ENCODE measurements around the gene ORAI1.
"Not testable (repeated sequence)": the region's sequence is repeated elsewhere in the genome, so short reads cannot be mapped to it uniquely, and the experiment has no call there.

ORAI1 gene

GRCh38 chr12:121656122-121656521 is 29.8 kb downstream of the ORAI1 start:
- no CpG with 5 or more reads among the region's 2 CpGs for WGBS, 2 donors (ENCODE audit: extremely low coverage in 2 of 2, insufficient read length in 2 of 2, insufficient replicate concordance in 1 of 2)
- H3K9me3 ChIP-seq (replicated peaks in 1 of 2; ENCODE audit: control insufficient read depth in 2 of 2, insufficient read depth in 1 of 2, low read depth in 1 of 2, low read length in 2 of 2): no peaks in the 10 kb centered on the region
- H2AFZ ChIP-seq (ENCODE audit: low read length): no peak overlapping the region
- no peak overlapping the region for H2BK12ac ChIP-seq (ENCODE audit: low read length)
- H4K91ac ChIP-seq (ENCODE audit: low read depth, low read length, poor library complexity): no peak overlapping the region
- no peak overlapping the region for H3K27ac ChIP-seq (replicated peaks; ENCODE audit: low read length)
- no peak overlapping the region for H3K18ac ChIP-seq (ENCODE audit: low read length)
- H2BK15ac ChIP-seq (ENCODE audit: low read length): no peak overlapping the region
- H2AK5ac ChIP-seq (ENCODE audit: low read depth, low read length): no peak overlapping the region
- H3K36me3 ChIP-seq (replicated peaks in 1 of 2; ENCODE audit: control insufficient read depth in 2 of 2, insufficient read depth in 2 of 2, low read length in 2 of 2): no peaks in the 10 kb centered on the region
- no peak overlapping the region for H3K4me3 ChIP-seq (ENCODE audit: low read length in 2 of 2)
- no peak overlapping the region for H2BK5ac ChIP-seq (ENCODE audit: low read length)
- no peak overlapping the region for H2BK120ac ChIP-seq (ENCODE audit: low read depth, low read length)
- H3K4ac ChIP-seq (ENCODE audit: low read length): no peak overlapping the region
- H3K4me2 ChIP-seq (ENCODE audit: insufficient read depth, low read length, poor library complexity, severe bottlenecking): no peak overlapping the region
- H3K79me1 ChIP-seq (ENCODE audit: low read depth, low read length): no peaks in the 10 kb centered on the region
- no peaks in the 10 kb centered on the region for H3K27me3 ChIP-seq (ENCODE audit: control insufficient read depth in 3 of 3, insufficient read depth in 3 of 3, low read depth in 1 of 3, low read length in 3 of 3)
- no peak for DNase-seq (ENCODE audit: low spot score)
- H3K4me1 ChIP-seq (ENCODE audit: control insufficient read depth in 2 of 2, insufficient read depth in 1 of 2, low read depth in 1 of 2, low read length in 2 of 2): peaks cover 9 to 10% of the 10 kb centered on the region in 2 donors
- H3K14ac ChIP-seq (ENCODE audit: low read length): no peak overlapping the region
- H4K8ac ChIP-seq (ENCODE audit: low read depth, low read length): no peak overlapping the region
- H3K23ac ChIP-seq (ENCODE audit: low read depth, low read length, poor library complexity): no peak overlapping the region
- H3K9ac ChIP-seq (ENCODE audit: low read depth, low read length, poor library complexity): no peak overlapping the region

- Histone ChIP-seq H3K9ac (ENCODE audit: low read depth, low read length, poor library complexity) (no peak overlapping the region), H3K27me3 (ENCODE audit: control insufficient read depth in 3 of 3, insufficient read depth in 3 of 3, low read depth in 1 of 3, low read length in 3 of 3) (no peaks in the 10 kb centered on the region), H2AK5ac (ENCODE audit: low read depth, low read length) (no peak overlapping the region), H3K23ac (ENCODE audit: low read depth, low read length, poor library complexity) (no peak overlapping the region), H3K4me1 (ENCODE audit: control insufficient read depth in 2 of 2, insufficient read depth in 1 of 2, low read depth in 1 of 2, low read length in 2 of 2) (peaks cover 9 to 10% of the 10 kb centered on the region in 2 donors), H3K4ac (ENCODE audit: low read length) (no peak overlapping the region), H3K4me2 (ENCODE audit: insufficient read depth, low read length, poor library complexity, severe bottlenecking) (no peak overlapping the region), H3K9me3 (replicated peaks in 1 of 2; ENCODE audit: control insufficient read depth in 2 of 2, insufficient read depth in 1 of 2, low read depth in 1 of 2, low read length in 2 of 2) (no peaks in the 10 kb centered on the region), H2BK5ac (ENCODE audit: low read length) (no peak overlapping the region), H4K91ac (ENCODE audit: low read depth, low read length, poor library complexity) (no peak overlapping the region), H3K18ac (ENCODE audit: low read length) (no peak overlapping the region), H2BK15ac (ENCODE audit: low read length) (no peak overlapping the region), H3K14ac (ENCODE audit: low read length) (no peak overlapping the region), H3K4me3 (ENCODE audit: low read length in 2 of 2) (no peak overlapping the region), H3K36me3 (replicated peaks in 1 of 2; ENCODE audit: control insufficient read depth in 2 of 2, insufficient read depth in 2 of 2, low read length in 2 of 2) (no peaks in the 10 kb centered on the region), H2BK12ac (ENCODE audit: low read length) (no peak overlapping the region), H3K79me1 (ENCODE audit: low read depth, low read length) (no peaks in the 10 kb centered on the region), H2AFZ (ENCODE audit: low read length) (peak overlapping the region; percentile 9), H4K8ac (ENCODE audit: low read depth, low read length) (no peak overlapping the region), H3K27ac (replicated peaks; ENCODE audit: low read length) (no peak overlapping the region), H2BK120ac (ENCODE audit: low read depth, low read length) (no peak overlapping the region)
- no peak for DNase-seq (ENCODE audit: low spot score)
- WGBS, 2 donors (ENCODE audit: extremely low coverage in 2 of 2, insufficient read length in 2 of 2, insufficient replicate concordance in 1 of 2): no CpG with 5 or more reads among the region's 18 CpGs
Observed at GRCh38 chr12:121657305-121658008, 31.1 kb downstream of the ORAI1 start.

- H3K36me3 ChIP-seq (replicated peaks in 1 of 2; ENCODE audit: control insufficient read depth in 2 of 2, insufficient read depth in 2 of 2, low read length in 2 of 2); H3K27ac ChIP-seq (replicated peaks; ENCODE audit: low read length); H4K8ac ChIP-seq (ENCODE audit: low read depth, low read length); H2BK120ac ChIP-seq (ENCODE audit: low read depth, low read length); H3K79me1 ChIP-seq (ENCODE audit: low read depth, low read length); H3K23ac ChIP-seq (ENCODE audit: low read depth, low read length, poor library complexity); H3K27me3 ChIP-seq (ENCODE audit: control insufficient read depth in 3 of 3, insufficient read depth in 3 of 3, low read depth in 1 of 3, low read length in 3 of 3); H4K91ac ChIP-seq (ENCODE audit: low read depth, low read length, poor library complexity); H2BK15ac ChIP-seq (ENCODE audit: low read length); H2AFZ ChIP-seq (ENCODE audit: low read length); H3K4me1 ChIP-seq (ENCODE audit: control insufficient read depth in 2 of 2, insufficient read depth in 1 of 2, low read depth in 1 of 2, low read length in 2 of 2); H2AK5ac ChIP-seq (ENCODE audit: low read depth, low read length); H3K9me3 ChIP-seq (replicated peaks in 1 of 2; ENCODE audit: control insufficient read depth in 2 of 2, insufficient read depth in 1 of 2, low read depth in 1 of 2, low read length in 2 of 2); H3K9ac ChIP-seq (ENCODE audit: low read depth, low read length, poor library complexity); H3K4me2 ChIP-seq (ENCODE audit: insufficient read depth, low read length, poor library complexity, severe bottlenecking); H3K14ac ChIP-seq (ENCODE audit: low read length); H2BK12ac ChIP-seq (ENCODE audit: low read length); H3K4me3 ChIP-seq (ENCODE audit: low read length in 2 of 2); H3K4ac ChIP-seq (ENCODE audit: low read length); H3K18ac ChIP-seq (ENCODE audit: low read length); H2BK5ac ChIP-seq (ENCODE audit: low read length); DNase-seq (ENCODE audit: low spot score): not testable (repeated sequence)
- no CpG with 5 or more reads among the region's 11 CpGs for WGBS, 2 donors (ENCODE audit: extremely low coverage in 2 of 2, insufficient read length in 2 of 2, insufficient replicate concordance in 1 of 2)
Observed at GRCh38 chr12:121661353-121662105, 35.2 kb downstream of the ORAI1 start.

- Histone ChIP-seq H3K4me3 (ENCODE audit: low read length in 2 of 2) (no peak overlapping the region), H2BK120ac (ENCODE audit: low read depth, low read length) (no peak overlapping the region), H3K14ac (ENCODE audit: low read length) (no peak overlapping the region), H3K9ac (ENCODE audit: low read depth, low read length, poor library complexity) (no peak overlapping the region), H2BK15ac (ENCODE audit: low read length) (no peak overlapping the region), H3K9me3 (replicated peaks in 1 of 2; ENCODE audit: control insufficient read depth in 2 of 2, insufficient read depth in 1 of 2, low read depth in 1 of 2, low read length in 2 of 2) (no peaks in the 10 kb centered on the region), H2BK12ac (ENCODE audit: low read length) (no peak overlapping the region), H2BK5ac (ENCODE audit: low read length) (no peak overlapping the region), H3K4me2 (ENCODE audit: insufficient read depth, low read length, poor library complexity, severe bottlenecking) (no peak overlapping the region), H3K27me3 (ENCODE audit: control insufficient read depth in 3 of 3, insufficient read depth in 3 of 3, low read depth in 1 of 3, low read length in 3 of 3) (no peaks in the 10 kb centered on the region), H3K4ac (ENCODE audit: low read length) (no peak overlapping the region), H2AFZ (ENCODE audit: low read length) (peak overlapping the region; percentile 77), H3K4me1 (ENCODE audit: control insufficient read depth in 2 of 2, insufficient read depth in 1 of 2, low read depth in 1 of 2, low read length in 2 of 2) (peaks cover 8% of the 10 kb centered on the region in 2 donors), H3K27ac (replicated peaks; ENCODE audit: low read length) (no peak overlapping the region), H3K79me1 (ENCODE audit: low read depth, low read length) (peaks cover 3% of the 10 kb centered on the region), H4K91ac (ENCODE audit: low read depth, low read length, poor library complexity) (no peak overlapping the region), H4K8ac (ENCODE audit: low read depth, low read length) (no peak overlapping the region), H3K36me3 (replicated peaks in 1 of 2; ENCODE audit: control insufficient read depth in 2 of 2, insufficient read depth in 2 of 2, low read length in 2 of 2) (no peaks in the 10 kb centered on the region), H3K18ac (ENCODE audit: low read length) (no peak overlapping the region), H2AK5ac (ENCODE audit: low read depth, low read length) (no peak overlapping the region), H3K23ac (ENCODE audit: low read depth, low read length, poor library complexity) (no peak overlapping the region)
- no CpG with 5 or more reads among the region's 3 CpGs for WGBS, 2 donors (ENCODE audit: extremely low coverage in 2 of 2, insufficient read length in 2 of 2, insufficient replicate concordance in 1 of 2)
- no peak for DNase-seq (ENCODE audit: low spot score)
Observed at GRCh38 chr12:121663610-121663929, 37.2 kb downstream of the ORAI1 start.

Measured in neuronal stem cell (in vitro differentiated cells).